Lung (tissue), 16 donors: ENCODE results near the gene IL3RA. TPM values are rescaled to one million over a fixed set of nuclear protein-coding genes. Genes with fewer than 3 reads are reported as not detected.
A peak's percentile ranks its signal among the peaks of the same experiment; 100 is the strongest.

Experiments
- ATAC-seq: fragments of 200-7000 bp; cut with Tn5 transposase; one replicate; pipeline ENCODE4 v1.9.1; 2020; ENCODE audit warnings: moderate number of reproducible peaks; ENCODE audit not compliant: insufficient read depth, low FRiP score
- DNase-seq, 3 donors: peaks; one replicate each; pipeline ENCODE4 v3.0.0-alpha.2; 2013 to 2017
- H3K27ac ChIP-seq, 2 donors: one replicate each; pipeline ENCODE4 v1.5.1; 2013; ENCODE audit warnings: mild to moderate bottlenecking in 2 of 2, moderate library complexity in 2 of 2, control low read depth in 1 of 2, inconsistent platforms in 1 of 2, low read depth in 1 of 2, low read length in 1 of 2
- H3K27me3 ChIP-seq, 3 donors: one replicate each; pipeline ENCODE4 v1.5.1; 2013; ENCODE audit warnings: low read length in 2 of 3; ENCODE audit not compliant: control insufficient read depth in 3 of 3, insufficient read depth in 3 of 3
- H3K36me3 ChIP-seq, 4 donors: one replicate each; pipeline ENCODE4 v1.5.1; 2013; ENCODE audit warnings: low read length in 4 of 4, mild to moderate bottlenecking in 1 of 4, moderate library complexity in 1 of 4; ENCODE audit not compliant: control insufficient read depth in 4 of 4, insufficient read depth in 4 of 4
- H3K4me1 ChIP-seq, 5 donors: one replicate each; pipeline ENCODE4 v1.5.1; 2013; ENCODE audit warnings: low read length in 5 of 5, mild to moderate bottlenecking in 2 of 5, moderate library complexity in 1 of 5; ENCODE audit not compliant: control insufficient read depth in 5 of 5, insufficient read depth in 5 of 5
- H3K4me3 ChIP-seq: one replicate; pipeline ENCODE4 v1.5.1; 2013; ENCODE audit warnings: mild to moderate bottlenecking, control low read depth, moderate library complexity
- H3K9ac ChIP-seq, 2 donors: one replicate each; pipeline ENCODE4 v1.5.1; 2013; ENCODE audit warnings: low read length in 2 of 2, control low read depth in 1 of 2; ENCODE audit not compliant: insufficient read depth in 1 of 2
- H3K9me3 ChIP-seq, 4 donors: one replicate each; pipeline ENCODE4 v1.5.1; 2013; ENCODE audit warnings: low read length in 3 of 4, mild to moderate bottlenecking in 1 of 4, moderate library complexity in 1 of 4; ENCODE audit not compliant: control insufficient read depth in 4 of 4, insufficient read depth in 3 of 4
- WGBS, 2 donors: extraction: QIAGEN DNeasy Blood & Tissue Kit; methylation state at CpG; one replicate each; pipeline ENCODE4 v1.1.7; 2013; 5-methylcytosine and 5-hydroxymethylcytosine counted together
- long read RNA-seq, 5 donors: transcript quantifications; one replicate each; lab custom pipeline, GENCODE V29; 2026
- polyA plus RNA-seq, 2 donors: library from polyadenylated mRNA; stranded (reverse); fragments of 200-250 nt; gene quantifications; one replicate each; pipeline ENCODE4 v1.2.1, GENCODE V29; 2013
- total RNA-seq, 2 donors: library from RNA; depleted of rRNA in 1 of 2; stranded (reverse); fragments of >200 nt in 1 of 2; gene quantifications; one replicate each; pipeline ENCODE4 v1.2.1, GENCODE V29; 2014 to 2021
- TF ChIP-seq, protein P1 (sequence below): IDR thresholded peaks from 2 replicates; pipeline ENCODE4 v1.5.1; 2012; ENCODE audit warnings: mild to moderate bottlenecking; ENCODE audit errors: control extremely low read depth, extremely low read depth
- donor health status: control.
- donor health status: control.
- donor health status: Bipolar disorder and iron deficiency.
- donor health status: healthy.
- donor health status: DM: yes; HTN: yes; CAD: no.

IL3RA gene
- total RNA-seq = 10 to 100 TPM; 19.2 to 21.6 TPM
- 10 to 100 TPM; 19.4 to 52.2 TPM for polyA plus RNA-seq
- long read RNA-seq, donor 1, partial matches to known transcripts = 1,040 of 1,056 reads
- long read RNA-seq, donor 1, other reads (novel, unspliced or antisense) = 14 of 1,056 reads
- long read RNA-seq, donor 2, partial matches to known transcripts = 426 of 429 reads
- long read RNA-seq, donor 2, other reads (novel, unspliced or antisense) = 0 of 429 reads
- long read RNA-seq, donor 3, partial matches to known transcripts = 575 of 591 reads
- long read RNA-seq, donor 3, other reads (novel, unspliced or antisense) = 11 of 591 reads
- long read RNA-seq, donor 4, partial matches to known transcripts = 256 of 524 reads
- long read RNA-seq, donor 4, other reads (novel, unspliced or antisense) = 267 of 524 reads
- long read RNA-seq, donor 5, transcript IL3RA-201 (12 exons, 1,706 nt) = major isoform, 5 of 1,252 reads
- long read RNA-seq, donor 5, partial matches to known transcripts = 1,223 of 1,252 reads
- long read RNA-seq, donor 5, other reads (novel, unspliced or antisense) = 24 of 1,252 reads

GRCh38 chrX:1336331-1336943 is at the start of gene IL3RA:
Gene IL3RA, plus strand, starts transcription at chrX:1336785. Its CDS starts 4,981 bp downstream, at chrX:1341766.
- ATAC-seq = no peak
- Histone ChIP-seq H3K27me3 (no peaks in the 10 kb centered on the region), H3K4me1 (no peaks in the 10 kb centered on the region), H3K36me3 (no peaks in the 10 kb centered on the region), H3K4me3 (peak within 1 kb of the TSS; percentile 25), H3K27ac (peak within 1 kb of the TSS; percentile 26 to 62), H3K9me3 (peaks cover 0 to 3% (median 1%) of the 10 kb centered on the region in 4 donors), H3K9ac (no peak within 1 kb of the TSS)
- 7 to 18% methylated on average over 14 of the region's 14 CpGs for WGBS, 2 donors
- TF ChIP-seq, protein P1, sequence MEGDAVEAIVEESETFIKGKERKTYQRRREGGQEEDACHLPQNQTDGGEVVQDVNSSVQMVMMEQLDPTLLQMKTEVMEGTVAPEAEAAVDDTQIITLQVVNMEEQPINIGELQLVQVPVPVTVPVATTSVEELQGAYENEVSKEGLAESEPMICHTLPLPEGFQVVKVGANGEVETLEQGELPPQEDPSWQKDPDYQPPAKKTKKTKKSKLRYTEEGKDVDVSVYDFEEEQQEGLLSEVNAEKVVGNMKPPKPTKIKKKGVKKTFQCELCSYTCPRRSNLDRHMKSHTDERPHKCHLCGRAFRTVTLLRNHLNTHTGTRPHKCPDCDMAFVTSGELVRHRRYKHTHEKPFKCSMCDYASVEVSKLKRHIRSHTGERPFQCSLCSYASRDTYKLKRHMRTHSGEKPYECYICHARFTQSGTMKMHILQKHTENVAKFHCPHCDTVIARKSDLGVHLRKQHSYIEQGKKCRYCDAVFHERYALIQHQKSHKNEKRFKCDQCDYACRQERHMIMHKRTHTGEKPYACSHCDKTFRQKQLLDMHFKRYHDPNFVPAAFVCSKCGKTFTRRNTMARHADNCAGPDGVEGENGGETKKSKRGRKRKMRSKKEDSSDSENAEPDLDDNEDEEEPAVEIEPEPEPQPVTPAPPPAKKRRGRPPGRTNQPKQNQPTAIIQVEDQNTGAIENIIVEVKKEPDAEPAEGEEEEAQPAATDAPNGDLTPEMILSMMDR = no peak
- peak in 1 of 3 donors; percentile 50 for DNase-seq

- H3K4me1 ChIP-seq = no peaks in the 10 kb centered on the region
- no peak overlapping the region for H3K9ac ChIP-seq
- H3K4me3 ChIP-seq = no peak overlapping the region
- H3K27me3 ChIP-seq = peaks cover 0 to 3% (median 0%) of the 10 kb centered on the region in 3 donors
- 92 to 96% methylated on average over 1 of the region's 1 CpG for WGBS, 2 donors
- H3K27ac ChIP-seq = no peak overlapping the region
- no peaks in the 10 kb centered on the region for H3K36me3 ChIP-seq
- ATAC-seq = no peak
- TF ChIP-seq, protein P1 = no peak
- H3K9me3 ChIP-seq = peaks cover 0 to 10% (median 0%) of the 10 kb centered on the region in 4 donors
- no peak for DNase-seq
These were observed 47.0 kb upstream of the IL3RA start for GRCh38 chrX:1289535-1289934.

DNA sequence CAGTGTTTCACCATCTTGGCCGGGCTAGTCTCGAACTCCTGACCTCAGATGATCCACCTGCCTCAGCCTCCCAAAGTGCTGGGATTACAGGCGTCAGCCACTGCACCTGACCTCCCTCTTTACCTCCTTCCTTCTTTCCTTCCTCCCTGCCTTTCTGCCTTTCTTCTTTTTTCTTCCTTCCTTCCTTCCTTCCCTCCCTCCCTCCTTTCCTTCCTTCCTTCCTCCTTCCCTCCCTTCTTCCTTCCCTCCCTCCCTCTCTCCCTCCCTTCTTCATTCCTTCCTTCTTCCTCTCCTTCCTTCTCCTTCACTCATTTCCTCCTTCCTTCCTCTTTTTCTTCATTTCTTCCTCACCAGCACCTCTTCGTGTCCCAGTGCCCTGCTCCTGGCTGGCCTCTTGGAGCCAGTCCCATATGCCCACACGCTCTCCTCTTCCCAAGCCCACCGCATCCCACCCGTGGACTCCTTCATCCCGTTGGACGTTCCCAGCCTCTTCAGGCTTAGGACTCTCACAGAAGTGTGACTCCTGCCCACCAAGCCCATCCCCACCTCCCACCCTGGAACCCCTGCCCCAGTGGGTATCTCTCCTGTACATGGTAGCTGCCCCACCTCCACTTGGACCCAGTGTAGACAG is 45.4 kb upstream of the IL3RA start:
- TF ChIP-seq, protein P1 = no peak
- ATAC-seq = no peak
- H3K9ac ChIP-seq = no peak overlapping the region
- no peaks in the 10 kb centered on the region for H3K36me3 ChIP-seq
- no peak for DNase-seq
- H3K27me3 ChIP-seq = peaks cover 0 to 3% (median 0%) of the 10 kb centered on the region in 3 donors
- 82 to 88% methylated on average over 9 of the region's 9 CpGs for WGBS, 2 donors
- H3K9me3 ChIP-seq = peaks cover 0 to 12% (median 0%) of the 10 kb centered on the region in 4 donors
- H3K27ac ChIP-seq = no peak overlapping the region
- H3K4me3 ChIP-seq = no peak overlapping the region
- no peaks in the 10 kb centered on the region for H3K4me1 ChIP-seq
